HL-60/S4 (cell line): ENCODE results near the gene LMF1.

Experiments
- in situ Hi-C: fragments of 300-500 bp; cut with MboI; formaldehyde crosslinking; loops from 2 replicates; pipeline ENCODE4 v1.14.3; 2022; ENCODE audit warnings: low sequenced_read_pairs

Gene LMF1

GRCh38 chr16:853981-854807, 116.6 kb downstream of the LMF1 start:
- in situ Hi-C loops, result no loop called here

- in situ Hi-C loops, result no loop called here
Measured at GRCh38 chr16:853306-853705, 117.5 kb downstream of the LMF1 start.

- in situ Hi-C loops, result no loop called here
Measured at GRCh38 chr16:852451-853185, 118.2 kb downstream of the LMF1 start.

GRCh38 chr16:851871-852270, 118.9 kb downstream of the LMF1 start:
- in situ Hi-C loops, result no loop called here

- in situ Hi-C loops, result no loop called here
Measured at GRCh38 chr16:851209-851810, 119.5 kb downstream of the LMF1 start.

- in situ Hi-C loops, result no loop called here
Measured at GRCh38 chr16:850668-851067, 120.1 kb downstream of the LMF1 start.

- in situ Hi-C loops, result no loop called here
Measured at GRCh38 chr16:848510-849253, 122.1 kb downstream of the LMF1 start.

GRCh38 chr16:847681-848445, 122.9 kb downstream of the LMF1 start:
- in situ Hi-C loops, result no loop called here

GRCh38 chr16:847151-847550, 123.6 kb downstream of the LMF1 start:
- in situ Hi-C loops, result no loop called here

- in situ Hi-C loops, result no loop called here
Measured at GRCh38 chr16:845351-845745, 125.4 kb downstream of the LMF1 start.

GRCh38 chr16:844638-845350, 126.0 kb downstream of the LMF1 start:
- in situ Hi-C loops, result no loop called here

- in situ Hi-C loops, result no loop called here
Measured at GRCh38 chr16:843771-844170, 127.0 kb downstream of the LMF1 start.

- in situ Hi-C loops, result no loop called here
Measured at GRCh38 chr16:842711-843560, 127.8 kb downstream of the LMF1 start.

GRCh38 chr16:842061-842476, 128.7 kb downstream of the LMF1 start:
- in situ Hi-C loops, result no loop called here

GRCh38 chr16:841455-842060, 129.2 kb downstream of the LMF1 start:
- in situ Hi-C loops, result no loop called here

GRCh38 chr16:840561-841454, 130.0 kb downstream of the LMF1 start:
- in situ Hi-C loops, result no loop called here

GRCh38 chr16:839643-840408, 131.0 kb downstream of the LMF1 start:
- in situ Hi-C loops, result no loop called here
